IgD-negative memory B cell (primary cell): Measurements from ENCODE around the gene TANC2. TPM values are rescaled to one million over a fixed set of nuclear protein-coding genes. Genes with fewer than 3 reads are reported as not detected.
A peak's percentile ranks its signal among the peaks of the same experiment; 100 is the strongest.

Source experiments
- H3K27ac Mint-ChIP-seq, 3 donors: one replicate each; pipeline ENCODE4 v1.8.0; 2020 to 2022; ENCODE audit warnings: mild to moderate bottlenecking in 3 of 3, mixed read lengths in 3 of 3, moderate library complexity in 1 of 3
- H3K27me3 Mint-ChIP-seq: one replicate; pipeline ENCODE4 v1.8.0; 2021; ENCODE audit warnings: mixed read lengths
- H3K36me3 Mint-ChIP-seq: one replicate; pipeline ENCODE4 v1.8.0; 2020; ENCODE audit warnings: mild to moderate bottlenecking, mixed read lengths
- H3K4me1 Mint-ChIP-seq, 3 donors: one replicate each; pipeline ENCODE4 v1.8.0; 2020 to 2022; ENCODE audit warnings: mixed read lengths in 3 of 3, mild to moderate bottlenecking in 1 of 3
- H3K4me3 Mint-ChIP-seq, 4 donors: one replicate each; pipeline ENCODE4 v1.8.0; 2020 to 2022; ENCODE audit warnings: mild to moderate bottlenecking in 4 of 4, mixed read lengths in 4 of 4, moderate library complexity in 3 of 4
- H3K9me3 Mint-ChIP-seq, 3 donors: one replicate each; pipeline ENCODE4 v1.8.0; 2020 to 2021; ENCODE audit warnings: mixed read lengths in 3 of 3, mild to moderate bottlenecking in 1 of 3
- polyA plus RNA-seq: library from polyadenylated mRNA; unstranded; fragments of 300-500 nt; fragmentation: Illumina TruSeq; gene quantifications from one replicate; pipeline ENCODE4 v1.2.3, GENCODE V29; 2021

The TANC2 gene
- polyA plus RNA-seq, 1 donor from 2014 or later = 0.85 TPM

GRCh38 chr17:62937606-62938005 is 28.4 kb upstream of the TANC2 start:
- H3K27me3 Mint-ChIP-seq = peaks cover 19% of the 10 kb centered on the region
- peaks cover 7 to 22% (median 18%) of the 10 kb centered on the region in 3 donors for H3K9me3 Mint-ChIP-seq
- no peaks in the 10 kb centered on the region for H3K4me1 Mint-ChIP-seq
- H3K27ac Mint-ChIP-seq = no peak overlapping the region
- no peaks in the 10 kb centered on the region for H3K36me3 Mint-ChIP-seq
- H3K4me3 Mint-ChIP-seq = no peak overlapping the region

- peaks cover 11% of the 10 kb centered on the region for H3K27me3 Mint-ChIP-seq
- no peaks in the 10 kb centered on the region for H3K4me1 Mint-ChIP-seq
- H3K36me3 Mint-ChIP-seq = peaks cover 1% of the 10 kb centered on the region
- H3K27ac Mint-ChIP-seq = peak overlapping the region in 1 of 3 donors; percentile 11
- no peak overlapping the region for H3K4me3 Mint-ChIP-seq
- peaks cover 7 to 26% (median 12%) of the 10 kb centered on the region in 3 donors for H3K9me3 Mint-ChIP-seq
Observed at GRCh38 chr17:62941358-62941991, 24.6 kb upstream of the TANC2 start.

GRCh38 chr17:62948370-62948769 is 17.7 kb upstream of the TANC2 start:
- H3K4me1 Mint-ChIP-seq = no peaks in the 10 kb centered on the region
- H3K27ac Mint-ChIP-seq = no peak overlapping the region
- peaks cover 7% of the 10 kb centered on the region for H3K27me3 Mint-ChIP-seq
- no peak overlapping the region for H3K4me3 Mint-ChIP-seq
- peaks cover 3% of the 10 kb centered on the region for H3K36me3 Mint-ChIP-seq
- no peaks in the 10 kb centered on the region for H3K9me3 Mint-ChIP-seq

GRCh38 chr17:62949036-62949435 is 17.0 kb upstream of the TANC2 start:
- H3K27ac Mint-ChIP-seq = no peak overlapping the region
- no peaks in the 10 kb centered on the region for H3K9me3 Mint-ChIP-seq
- no peak overlapping the region for H3K4me3 Mint-ChIP-seq
- no peaks in the 10 kb centered on the region for H3K4me1 Mint-ChIP-seq
- H3K27me3 Mint-ChIP-seq = peaks cover 7% of the 10 kb centered on the region
- peaks cover 3% of the 10 kb centered on the region for H3K36me3 Mint-ChIP-seq

GRCh38 chr17:62950067-62950466 is 16.0 kb upstream of the TANC2 start:
- H3K36me3 Mint-ChIP-seq = peaks cover 3% of the 10 kb centered on the region
- no peaks in the 10 kb centered on the region for H3K9me3 Mint-ChIP-seq
- no peaks in the 10 kb centered on the region for H3K4me1 Mint-ChIP-seq
- no peak overlapping the region for H3K27ac Mint-ChIP-seq
- H3K4me3 Mint-ChIP-seq = no peak overlapping the region
- H3K27me3 Mint-ChIP-seq = peaks cover 7% of the 10 kb centered on the region

GRCh38 chr17:62955841-62956352 is 10.1 kb upstream of the TANC2 start:
- Mint-ChIP-seq H3K9me3 (no peaks in the 10 kb centered on the region), H3K4me1 (no peaks in the 10 kb centered on the region), H3K27ac (no peak overlapping the region), H3K4me3 (no peak overlapping the region), H3K36me3 (peaks cover 1% of the 10 kb centered on the region), H3K27me3 (peaks cover 7% of the 10 kb centered on the region)

- Mint-ChIP-seq H3K36me3 (no peaks in the 10 kb centered on the region), H3K4me1 (peaks cover 13 to 17% (median 17%) of the 10 kb centered on the region in 3 donors), H3K27ac (peak overlapping the region in 1 of 3 donors; percentile 39), H3K4me3 (peak overlapping the region in 1 of 4 donors; percentile 43), H3K27me3 (peaks cover 14% of the 10 kb centered on the region), H3K9me3 (peaks cover 0 to 2% (median 0%) of the 10 kb centered on the region in 3 donors)
Observed at GRCh38 chr17:62963296-62963695, 2.7 kb upstream of the TANC2 start.

- Mint-ChIP-seq H3K36me3 (no peaks in the 10 kb centered on the region), H3K9me3 (peaks cover 0 to 2% (median 0%) of the 10 kb centered on the region in 3 donors), H3K4me1 (peaks cover 17 to 21% (median 19%) of the 10 kb centered on the region in 3 donors), H3K27ac (no peak overlapping the region), H3K27me3 (peaks cover 11% of the 10 kb centered on the region), H3K4me3 (peak overlapping the region in 2 of 4 donors; percentile 34 to 89)
Observed at GRCh38 chr17:62964506-62964905, 1.5 kb upstream of the TANC2 start.

GRCh38 chr17:62965174-62965685 is 805 bp upstream of the TANC2 start:
- H3K4me3 Mint-ChIP-seq = peak overlapping the region; percentile 89 to 96 (median 95)
- H3K27ac Mint-ChIP-seq = peak overlapping the region; percentile 87 to 97 (median 91)
- peaks cover 17 to 21% (median 19%) of the 10 kb centered on the region in 3 donors for H3K4me1 Mint-ChIP-seq
- no peaks in the 10 kb centered on the region for H3K36me3 Mint-ChIP-seq
- H3K27me3 Mint-ChIP-seq = peaks cover 11% of the 10 kb centered on the region
- H3K9me3 Mint-ChIP-seq = peaks cover 0 to 2% (median 0%) of the 10 kb centered on the region in 3 donors

GRCh38 chr17:62966426-62967204 is 580 bp downstream of the TANC2 start:
- Mint-ChIP-seq H3K27ac (peak overlapping the region in 2 of 3 donors; percentile 43 to 74), H3K9me3 (peaks cover 0 to 2% (median 0%) of the 10 kb centered on the region in 3 donors), H3K4me3 (peak overlapping the region; percentile 82 to 92 (median 87)), H3K36me3 (no peaks in the 10 kb centered on the region), H3K27me3 (peaks cover 11% of the 10 kb centered on the region), H3K4me1 (peaks cover 17 to 21% (median 19%) of the 10 kb centered on the region in 3 donors)

- Mint-ChIP-seq H3K9me3 (peaks cover 0 to 2% (median 0%) of the 10 kb centered on the region in 3 donors), H3K36me3 (no peaks in the 10 kb centered on the region), H3K27me3 (peaks cover 11% of the 10 kb centered on the region), H3K4me1 (peaks cover 17 to 21% (median 19%) of the 10 kb centered on the region in 3 donors), H3K4me3 (peak overlapping the region; percentile 82 to 92 (median 87)), H3K27ac (peak overlapping the region in 2 of 3 donors; percentile 43 to 74)
Observed at GRCh38 chr17:62967205-62967529, 1.1 kb downstream of the TANC2 start.

GRCh38 chr17:62968445-62968923 is 2.4 kb downstream of the TANC2 start:
- Mint-ChIP-seq H3K9me3 (peaks cover 0 to 2% (median 0%) of the 10 kb centered on the region in 3 donors), H3K4me3 (peak overlapping the region; percentile 35 to 69 (median 54)), H3K27me3 (peaks cover 10% of the 10 kb centered on the region)

GRCh38 chr17:62970610-62971009 is 4.6 kb downstream of the TANC2 start:
- Mint-ChIP-seq H3K4me1 (peaks cover 12 to 15% (median 14%) of the 10 kb centered on the region in 3 donors), H3K9me3 (peaks cover 0 to 2% (median 0%) of the 10 kb centered on the region in 3 donors), H3K36me3 (no peaks in the 10 kb centered on the region), H3K4me3 (no peak overlapping the region), H3K27me3 (peaks cover 10% of the 10 kb centered on the region), H3K27ac (no peak overlapping the region)

More at GRCh38 chr17:62968445-62968923, 2.4 kb downstream of the TANC2 start:
- Mint-ChIP-seq H3K4me1 (peaks cover 17 to 21% (median 19%) of the 10 kb centered on the region in 3 donors), H3K36me3 (no peaks in the 10 kb centered on the region), H3K27ac (peak overlapping the region in 2 of 3 donors; percentile 24 to 50)

- H3K4me1 Mint-ChIP-seq = peaks cover 9 to 13% (median 13%) of the 10 kb centered on the region in 3 donors
- H3K4me3 Mint-ChIP-seq = no peak overlapping the region
- peaks cover 2% of the 10 kb centered on the region for H3K36me3 Mint-ChIP-seq
- peaks cover 10% of the 10 kb centered on the region for H3K27me3 Mint-ChIP-seq
- no peak overlapping the region for H3K27ac Mint-ChIP-seq
- no peaks in the 10 kb centered on the region for H3K9me3 Mint-ChIP-seq
Observed at GRCh38 chr17:62971853-62972252, 5.8 kb downstream of the TANC2 start.

- H3K36me3 Mint-ChIP-seq = peaks cover 2% of the 10 kb centered on the region
- H3K27me3 Mint-ChIP-seq = peaks cover 4% of the 10 kb centered on the region
- H3K9me3 Mint-ChIP-seq = peaks cover 0 to 8% (median 1%) of the 10 kb centered on the region in 3 donors
- H3K4me1 Mint-ChIP-seq = no peaks in the 10 kb centered on the region
- H3K27ac Mint-ChIP-seq = no peak overlapping the region
- H3K4me3 Mint-ChIP-seq = no peak overlapping the region
Observed at GRCh38 chr17:62974788-62975187, 8.8 kb downstream of the TANC2 start.
